H1 (cell line): ENCODE data around the gene PPIB. TPM values are rescaled to one million over a fixed set of nuclear protein-coding genes. Genes with fewer than 3 reads are reported as not detected.

Source experiments
- CTCF ChIA-PET: fragments of 300-600 bp; sonication (Branson Sonifier 250); formaldehyde crosslinking; loops from one replicate; lab custom pipeline; 2021; ENCODE audit not compliant: partially characterized antibody; lab: Charles Lee
- POLR2A ChIA-PET: fragments of 300-600 bp; sonication (Branson Sonifier 250); formaldehyde crosslinking; loops from one replicate; lab custom pipeline; 2021; ENCODE audit warnings: inconsistent platforms; ENCODE audit not compliant: partially characterized antibody; lab: Charles Lee
- DNase-seq, 2 experiments: peaks; one replicate each; pipeline versions ENCODE4 v3.0.0 to v3.0.0-alpha.2; 2010 to 2022; ENCODE audit warnings: low spot score in 2 of 2, low read depth in 1 of 2, mixed read lengths in 1 of 2
- FAIRE-seq: peaks from 2 replicates; lab custom pipeline; 2011; peaks lifted over from hg19 to GRCh38; lab: Jason Lieb, UNC
- H2AFZ ChIP-seq: 2 replicates; pipeline ENCODE4 v1.8.1; 2012; ENCODE audit warnings: low read length, inconsistent platforms
- H2AK5ac ChIP-seq: 2 replicates; pipeline ENCODE4 v1.6.1; 2013; ENCODE audit warnings: low read depth, low read length
- H2BK120ac ChIP-seq: replicated peaks from 2 replicates; pipeline ENCODE3; 2013; ENCODE audit warnings: low read depth, low read length, inconsistent platforms
- H2BK12ac ChIP-seq: 2 replicates; pipeline ENCODE4 v1.6.1; 2013; ENCODE audit warnings: low read depth, low read length
- H2BK15ac ChIP-seq: 2 replicates; pipeline ENCODE4 v1.6.1; 2013; ENCODE audit warnings: low read length
- H2BK20ac ChIP-seq: 2 replicates; pipeline ENCODE4 v1.6.1; 2013; ENCODE audit warnings: low read length
- H2BK5ac ChIP-seq: 2 replicates; pipeline ENCODE4 v1.6.1; 2013; ENCODE audit warnings: low read depth, low read length
- H3K14ac ChIP-seq: 2 replicates; pipeline ENCODE4 v1.6.1; 2013; ENCODE audit warnings: inconsistent platforms; ENCODE audit not compliant: insufficient read length
- H3K18ac ChIP-seq: 2 replicates; pipeline ENCODE4 v1.6.1; 2013; ENCODE audit warnings: low read length; ENCODE audit errors: extremely low read depth
- H3K23ac ChIP-seq: 2 replicates; pipeline ENCODE4 v1.6.1; 2013; ENCODE audit warnings: inconsistent platforms; ENCODE audit not compliant: insufficient read length
- H3K23me2 ChIP-seq: 2 replicates; pipeline ENCODE4 v1.6.1; 2013; ENCODE audit warnings: low read depth, low read length
- H3K27ac ChIP-seq: 2 replicates; pipeline ENCODE4 v1.6.1; 2011; ENCODE audit warnings: low read depth, low read length, inconsistent platforms
- H3K27me3 ChIP-seq, 4 experiments: replicated peaks in 1 of 4; 1 replicate in 1 of 4; 2 replicates in 3 of 4; pipeline versions ENCODE4 v1.6.1 to v1.8.1; 2011 to 2013; ENCODE audit warnings: low read length in 3 of 4, mild to moderate bottlenecking in 3 of 4, inconsistent platforms in 2 of 4, mixed read lengths in 2 of 4, moderate library complexity in 1 of 4; ENCODE audit not compliant: control insufficient read depth in 3 of 4, insufficient read depth in 3 of 4; ENCODE audit errors: extremely low read depth in 1 of 4
- H3K36me3 ChIP-seq, 4 experiments: 2 replicates each; pipeline versions ENCODE4 v1.6.1 to v1.8.1; 2011 to 2013; ENCODE audit warnings: mild to moderate bottlenecking in 4 of 4, low read length in 3 of 4, moderate library complexity in 2 of 4, control low read depth in 1 of 4, inconsistent platforms in 1 of 4; ENCODE audit not compliant: insufficient read depth in 4 of 4, control insufficient read depth in 2 of 4
- H3K4ac ChIP-seq: replicated peaks from 2 replicates; pipeline ENCODE3; 2013; ENCODE audit warnings: low read length, low read depth, mixed read lengths, inconsistent platforms; ENCODE audit not compliant: insufficient read length
- H3K4me1 ChIP-seq, 4 experiments: replicated peaks in 1 of 4; 1 replicate in 1 of 4; 2 replicates in 3 of 4; pipeline versions ENCODE4 v1.6.1 to v1.8.1; 2011 to 2013; ENCODE audit warnings: low read length in 3 of 4, inconsistent platforms in 2 of 4, mixed read lengths in 1 of 4; ENCODE audit not compliant: insufficient read depth in 4 of 4, control insufficient read depth in 3 of 4
- H3K4me2 ChIP-seq, 2 experiments: 2 replicates each; pipeline versions ENCODE4 v1.6.1 to v1.8.1; 2011 to 2013; ENCODE audit warnings: low read depth in 2 of 2, low read length in 2 of 2, control low read depth in 1 of 2, inconsistent platforms in 1 of 2, mild to moderate bottlenecking in 1 of 2; ENCODE audit not compliant: insufficient read depth in 1 of 2
- H3K4me3 ChIP-seq, 4 experiments: fragments of 200-600, 300-600 bp in 1 of 4; sonication (generic), shearing (Covaris generic), sonication (Bioruptor Twin) in 1 of 4; 2 replicates each; pipeline versions ENCODE4 v1.5.1 to v1.8.1; 2011 to 2016; ENCODE audit warnings: low read length in 4 of 4, low read depth in 3 of 4, control low read depth in 2 of 4, inconsistent platforms in 2 of 4, mild to moderate bottlenecking in 2 of 4, mixed read lengths in 1 of 4, moderate library complexity in 1 of 4; ENCODE audit not compliant: insufficient read depth in 2 of 4; ENCODE audit errors: extremely low read depth in 1 of 4
- H3K56ac ChIP-seq: replicated peaks from 2 replicates; pipeline ENCODE3; 2013; ENCODE audit warnings: low read depth, mild to moderate bottlenecking, mixed read lengths, low read length, inconsistent platforms; ENCODE audit not compliant: insufficient read length
- H3K79me1 ChIP-seq: 2 replicates; pipeline ENCODE4 v1.6.1; 2013; ENCODE audit warnings: low read depth, low read length, control low read depth
- H3K79me2 ChIP-seq, 2 experiments: 2 replicates each; pipeline versions ENCODE4 v1.6.1 to v1.8.1; 2012 to 2013; ENCODE audit warnings: low read length in 2 of 2, mild to moderate bottlenecking in 2 of 2, inconsistent platforms in 1 of 2; ENCODE audit not compliant: insufficient read depth in 2 of 2, control insufficient read depth in 1 of 2
- H3K9ac ChIP-seq, 4 experiments: replicated peaks in 1 of 4; 1 replicate in 1 of 4; 2 replicates in 3 of 4; pipeline versions ENCODE4 v1.6.1 to v1.8.1; 2011 to 2013; ENCODE audit warnings: low read depth in 3 of 4, low read length in 3 of 4, control low read depth in 2 of 4, mild to moderate bottlenecking in 2 of 4, moderate library complexity in 2 of 4, inconsistent platforms in 1 of 4; ENCODE audit errors: extremely low read depth in 1 of 4
- H3K9me3 ChIP-seq, 2 experiments: 2 replicates each; pipeline versions ENCODE4 v1.6.1 to v1.8.1; 2012 to 2013; ENCODE audit warnings: mild to moderate bottlenecking in 2 of 2, moderate library complexity in 2 of 2, control low read depth in 1 of 2, inconsistent platforms in 1 of 2, low read depth in 1 of 2, low read length in 1 of 2, mixed read lengths in 1 of 2; ENCODE audit not compliant: insufficient read depth in 2 of 2
- H4K20me1 ChIP-seq, 2 experiments: replicated peaks in 1 of 2; 2 replicates each; pipeline versions ENCODE3 to v1.8.1; 2011 to 2013; ENCODE audit warnings: inconsistent platforms in 2 of 2, low read length in 2 of 2, mild to moderate bottlenecking in 1 of 2; ENCODE audit not compliant: insufficient read depth in 2 of 2, control insufficient read depth in 1 of 2
- H4K5ac ChIP-seq: 2 replicates; pipeline ENCODE4 v1.6.1; 2013; ENCODE audit warnings: low read length, low read depth, mixed read lengths, inconsistent platforms; ENCODE audit not compliant: insufficient read length
- H4K8ac ChIP-seq: 2 replicates; pipeline ENCODE4 v1.8.0; 2013; ENCODE audit warnings: mild to moderate bottlenecking, moderate library complexity, low read length, inconsistent platforms; ENCODE audit not compliant: insufficient read depth; ENCODE audit errors: extremely low read depth
- H4K91ac ChIP-seq: replicated peaks from 2 replicates; pipeline ENCODE3; 2013; ENCODE audit warnings: low read length, mixed read lengths, inconsistent platforms; ENCODE audit not compliant: insufficient read length
- ASH2L ChIP-seq: fragments of 200-600, 300-600 bp; sonication (generic); IDR thresholded peaks from one replicate; pipeline ENCODE4 v1.7.1; 2017; ENCODE audit warnings: low read length
- HDAC2 ChIP-seq, 2 experiments: fragments of 300-600 bp in 1 of 2; sonication (generic) in 1 of 2; IDR thresholded peaks; 2 replicates each; pipeline ENCODE4 v1.6.1; 2011 to 2012; ENCODE audit warnings: low read depth in 2 of 2, low read length in 2 of 2, mild to moderate bottlenecking in 2 of 2, moderate library complexity in 2 of 2, borderline replicate concordance in 1 of 2, inconsistent platforms in 1 of 2
- POLR2AphosphoS5 ChIP-seq: IDR thresholded peaks from 2 replicates; pipeline ENCODE4 v1.6.1; 2011; ENCODE audit warnings: low read depth, low read length
- SP4 ChIP-seq: IDR thresholded peaks from 2 replicates; pipeline ENCODE4 v1.6.1; 2012; ENCODE audit warnings: low read length, inconsistent platforms
- WGBS, 2 experiments: shearing (Covaris generic) in 1 of 2; methylation state at CpG; one replicate each; pipeline versions ENCODE4 v1.1.6 to v1.1.7; 2013 to 2015; ENCODE audit warnings: low lambda C conversion rate in 2 of 2, mixed read lengths in 2 of 2, inconsistent platforms in 1 of 2, low coverage in 1 of 2, missing lambda C conversion rate in 1 of 2; ENCODE audit not compliant: insufficient replicate concordance in 2 of 2, insufficient coverage in 1 of 2, insufficient read length in 1 of 2; ENCODE audit errors: extremely low coverage in 1 of 2, missing lambda C conversion rate in 1 of 2; 5-methylcytosine and 5-hydroxymethylcytosine counted together
- polyA plus RNA-seq, 7 experiments: library from polyadenylated mRNA; depleted of rRNA in 3 of 7; stranded (reverse) in 5 of 7; unstranded in 2 of 7; fragments of >200 nt in 5 of 7; fragments of 200-250 nt in 2 of 7; gene quantifications; 1 replicate in 5 of 7; 2 replicates in 1 of 7; 4 replicates in 1 of 7; pipeline versions ENCODE4 v1.2.1 to v1.2.3, GENCODE V29; 2011 to 2013; ENCODE audit warnings: missing spikeins in 2 of 7, mixed read lengths in 2 of 7
- total RNA-seq: library from RNA; stranded (reverse); fragmentation: NEBNext Ultra II Directional; extraction: Animal tissue kit (Norgen Biotek cat#: 25700); gene quantifications from 2 replicates; pipeline ENCODE4 v1.2.1, GENCODE V29; 2021
- TF ChIP-seq, protein P1 (sequence below): IDR thresholded peaks from 2 replicates; pipeline ENCODE4 v1.6.1; 2012; ENCODE audit warnings: inconsistent platforms

Gene PPIB
- total and polyA plus RNA-seq, 2 of the 8 experiments (the other 6 are each of a cell fraction or from before 2014, with no cell fraction given) = 558 to 579 TPM

DNA sequence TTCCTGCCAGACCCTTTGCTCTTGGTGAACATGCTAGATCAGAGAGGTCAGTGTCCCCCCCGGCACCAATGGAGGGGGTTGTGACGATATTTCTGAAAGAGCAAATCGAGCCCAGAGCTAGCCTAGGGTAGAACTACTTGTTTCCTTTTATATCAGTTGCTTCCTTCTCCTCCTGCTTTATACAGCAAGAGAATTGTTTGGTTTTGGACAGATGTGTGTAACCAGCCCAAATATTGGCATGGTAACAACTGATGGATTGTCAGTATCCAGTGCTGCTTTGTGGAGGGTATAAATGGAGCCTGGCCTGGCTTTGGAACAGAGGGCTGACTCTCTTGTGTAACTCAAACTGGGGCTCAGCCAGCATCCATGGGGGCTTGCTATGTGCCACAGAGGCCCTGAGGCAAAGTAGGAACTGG lies 39.9 kb downstream of the PPIB start:
- no peaks in the 10 kb centered on the region for H3K4me1 ChIP-seq
- H4K8ac ChIP-seq = no peak overlapping the region
- H4K5ac ChIP-seq = no peak overlapping the region
- DNase-seq = no peak
- H4K20me1 ChIP-seq = no peaks in the 10 kb centered on the region
- WGBS, 2 experiments = 89% methylated on average over 3 of the region's 3 CpGs; no CpG with 5 or more reads in 1 of the 2 experiments
- H4K91ac ChIP-seq = no peak overlapping the region
- no peak overlapping the region for H3K4ac ChIP-seq
- no peak overlapping the region for H3K18ac ChIP-seq
- CTCF ChIA-PET = interaction anchor here (0.6 to 2.3 kb wide), 4 partner anchors 9 to 30 kb away, joined by 3 to 9 read pairs (median 5); no protein-coding TSS in a partner anchor
- no peak overlapping the region for H2BK15ac ChIP-seq
- no peak overlapping the region for H3K9ac ChIP-seq
- H3K79me1 ChIP-seq = no peaks in the 10 kb centered on the region; the same call in 1 of the 2 replicates
- POLR2A ChIA-PET = no interaction called here
- no peak overlapping the region for H3K23ac ChIP-seq
- no peak overlapping the region for H3K14ac ChIP-seq
- no peak overlapping the region for H2BK20ac ChIP-seq
- H3K36me3 ChIP-seq = peaks cover 6 to 40% (median 20%) of the 10 kb centered on the region in 4 experiments; a peak in 7 of 8 replicates
- no peaks in the 10 kb centered on the region for H3K23me2 ChIP-seq
- no peak overlapping the region for H3K56ac ChIP-seq
- TF ChIP-seq HDAC2 (IDR thresholded peaks at IDR 0.05; ENCODE audit: borderline replicate concordance in 1 of 2, low read depth in 2 of 2, low read length in 2 of 2) = no peak
- no peak for TF ChIP-seq ASH2L
- TF ChIP-seq SP4 = no peak
- TF ChIP-seq POLR2AphosphoS5 = no peak
- TF ChIP-seq, protein P1, sequence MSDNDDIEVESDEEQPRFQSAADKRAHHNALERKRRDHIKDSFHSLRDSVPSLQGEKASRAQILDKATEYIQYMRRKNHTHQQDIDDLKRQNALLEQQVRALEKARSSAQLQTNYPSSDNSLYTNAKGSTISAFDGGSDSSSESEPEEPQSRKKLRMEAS = no peak
- TF ChIP-seq, all 59 proteins: peak for 0
- no peaks in the 10 kb centered on the region for H3K79me2 ChIP-seq
- no peak for FAIRE-seq
- H2BK12ac ChIP-seq = no peak overlapping the region
- no peak overlapping the region for H2AK5ac ChIP-seq
- H2BK120ac ChIP-seq = no peak overlapping the region
- no peaks in the 10 kb centered on the region for H3K9me3 ChIP-seq
- no peak overlapping the region for H2AFZ ChIP-seq
- no peak overlapping the region for H2BK5ac ChIP-seq
- H3K27me3 ChIP-seq = no peaks in the 10 kb centered on the region
- no peak overlapping the region for H3K4me2 ChIP-seq
- no peak overlapping the region for H3K4me3 ChIP-seq
- H3K27ac ChIP-seq = no peak overlapping the region
